GM19351 (cell line): ENCODE data around the gene KCNT1.

Source experiments
- ATAC-seq: cut with Tn5 transposase; IDR thresholded peaks from one replicate; pipeline ENCODE4 v1.9.1; 2021; ENCODE audit warnings: mild to moderate bottlenecking, moderate library complexity; ENCODE audit not compliant: unreplicated experiment

The KCNT1 gene

DNA sequence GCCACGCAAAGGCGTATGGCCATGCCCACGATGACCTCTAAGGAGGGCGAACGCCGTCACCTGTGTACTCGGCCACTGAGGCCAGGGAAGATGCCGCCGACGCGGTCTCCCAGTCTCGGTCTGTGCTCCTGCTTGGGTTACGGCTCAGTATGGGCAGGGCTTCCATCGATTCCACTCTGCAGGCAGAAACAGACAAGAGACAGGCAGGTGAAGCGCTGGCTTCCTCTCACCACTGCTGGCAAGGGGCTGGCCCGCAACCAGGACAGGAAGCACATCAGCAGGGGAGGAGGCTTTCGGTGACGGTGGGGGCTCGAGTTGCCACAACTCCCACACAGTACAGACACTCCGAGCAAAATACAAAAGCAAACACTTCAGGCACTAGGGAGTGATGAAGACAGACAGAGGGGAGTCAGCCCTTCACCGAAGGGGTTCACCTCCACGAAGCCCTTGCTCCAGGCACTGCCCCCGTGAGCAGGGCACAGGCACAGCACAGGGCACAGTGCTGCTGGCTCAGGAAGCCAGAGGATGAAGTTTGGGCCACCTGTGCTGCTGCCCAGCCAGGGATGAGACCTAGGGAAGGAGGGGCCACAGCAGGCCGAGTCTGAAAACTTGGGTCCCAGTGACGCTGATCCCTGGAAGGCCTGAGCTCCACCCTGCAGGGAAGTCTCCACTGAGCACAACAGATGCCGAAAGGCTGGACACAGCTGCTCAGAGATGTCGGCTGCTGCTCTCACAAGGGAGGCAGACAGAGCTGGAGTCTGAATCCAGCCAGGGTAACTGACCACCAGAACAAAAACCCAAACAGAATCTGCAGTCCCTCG is 114.1 kb downstream of the KCNT1 start:
- ATAC-seq: no peak

GRCh38 chr9:135816651-135816970 is 114.6 kb downstream of the KCNT1 start:
- ATAC-seq: no peak

DNA sequence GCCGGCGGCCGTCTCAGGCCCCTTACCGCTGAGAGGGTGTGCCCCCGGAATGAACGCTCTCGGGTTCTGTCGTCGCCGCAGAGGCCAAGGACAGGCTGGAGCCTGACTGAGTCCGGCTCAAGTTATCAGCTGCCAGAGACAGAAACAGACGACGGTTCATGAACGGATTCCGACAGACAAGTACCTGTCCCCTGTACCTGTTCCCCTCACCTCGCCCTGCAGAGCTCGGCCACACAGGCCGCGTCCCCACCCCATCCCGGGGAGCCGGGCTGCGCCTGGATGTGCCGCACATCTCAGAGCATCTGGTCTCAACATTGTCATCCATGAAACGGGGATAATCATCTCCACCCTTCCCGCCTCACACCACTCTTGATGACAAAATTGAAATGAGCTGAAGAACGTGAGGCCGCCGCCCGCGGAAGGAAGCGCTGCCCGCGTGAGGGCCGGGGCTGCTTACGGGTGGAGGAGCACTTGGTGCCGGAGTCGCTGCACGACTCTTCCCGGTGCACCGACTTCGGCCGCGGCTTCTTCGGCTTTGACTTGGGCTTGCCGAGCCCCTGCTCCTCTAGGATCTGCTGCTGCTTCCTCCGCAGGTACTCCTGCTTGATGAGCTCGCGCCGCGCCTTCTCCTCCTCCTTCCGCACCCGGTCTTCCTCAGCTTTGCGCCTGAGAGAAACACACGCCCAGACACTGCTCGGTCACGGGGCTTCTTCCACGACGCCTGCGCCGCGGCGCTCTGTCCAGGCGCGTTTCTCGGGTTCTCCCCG is 116.1 kb downstream of the KCNT1 start:
- ATAC-seq: no peak

DNA sequence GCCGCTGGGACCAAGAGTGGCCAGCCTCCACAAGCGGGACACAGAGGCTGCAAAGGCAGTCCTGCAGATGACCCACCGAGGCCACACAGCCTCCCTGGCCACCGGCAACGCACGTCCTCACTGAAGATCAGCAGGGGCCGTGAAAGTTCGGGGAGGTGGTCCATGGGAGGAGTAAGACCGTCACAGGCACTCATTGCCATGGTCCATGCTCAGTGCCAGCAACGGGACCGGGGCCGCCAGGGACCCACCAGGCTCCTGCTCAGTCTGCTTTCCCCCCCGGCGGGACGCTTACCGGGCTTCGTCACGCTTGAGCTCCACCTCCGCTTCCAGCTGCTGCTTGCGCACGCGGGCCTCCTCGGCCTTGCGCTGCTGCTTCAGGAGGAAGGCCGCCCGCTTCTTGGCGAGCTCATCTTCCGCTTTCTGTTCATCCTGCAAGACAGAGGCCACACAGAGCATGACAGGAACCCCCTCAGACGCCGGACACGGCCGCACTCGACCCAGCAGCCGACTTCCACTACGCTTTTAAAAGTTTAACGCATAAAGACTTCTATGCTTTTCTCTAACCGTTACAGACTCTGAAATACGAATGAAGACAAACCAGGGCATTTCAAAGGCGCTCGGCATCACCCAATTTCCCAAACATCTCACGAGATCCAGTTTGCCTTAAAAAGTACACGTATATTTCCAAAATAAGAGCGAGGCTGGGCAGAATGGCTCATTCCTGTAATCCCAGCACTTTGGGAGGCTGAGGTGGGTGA is 116.9 kb downstream of the KCNT1 start:
- no peak for ATAC-seq

- ATAC-seq: no peak
Measured at GRCh38 chr9:135819905-135820304, 117.9 kb downstream of the KCNT1 start.

GRCh38 chr9:135820661-135821060 is 118.7 kb downstream of the KCNT1 start:
- ATAC-seq: no peak

DNA sequence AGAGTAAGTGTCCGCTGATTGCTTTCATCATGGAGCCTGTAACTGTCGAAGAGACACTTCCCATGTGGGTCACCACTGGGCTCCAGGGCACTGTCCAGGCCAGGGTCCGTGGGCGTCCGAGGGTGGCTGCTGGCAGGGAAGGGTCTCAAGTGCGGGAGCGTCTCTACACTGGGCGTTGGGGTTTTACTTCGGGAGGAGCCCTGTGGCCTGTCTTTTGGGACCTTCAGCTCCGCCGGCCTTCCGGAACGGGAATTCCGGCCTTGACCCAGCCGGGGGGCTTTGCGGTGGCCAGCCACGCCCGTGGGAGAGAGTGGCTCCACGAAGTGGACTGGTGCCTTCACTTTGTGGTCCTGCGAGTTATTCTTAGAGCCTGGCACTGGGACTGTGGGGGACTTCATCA is 119.1 kb downstream of the KCNT1 start:
- ATAC-seq: no peak

DNA sequence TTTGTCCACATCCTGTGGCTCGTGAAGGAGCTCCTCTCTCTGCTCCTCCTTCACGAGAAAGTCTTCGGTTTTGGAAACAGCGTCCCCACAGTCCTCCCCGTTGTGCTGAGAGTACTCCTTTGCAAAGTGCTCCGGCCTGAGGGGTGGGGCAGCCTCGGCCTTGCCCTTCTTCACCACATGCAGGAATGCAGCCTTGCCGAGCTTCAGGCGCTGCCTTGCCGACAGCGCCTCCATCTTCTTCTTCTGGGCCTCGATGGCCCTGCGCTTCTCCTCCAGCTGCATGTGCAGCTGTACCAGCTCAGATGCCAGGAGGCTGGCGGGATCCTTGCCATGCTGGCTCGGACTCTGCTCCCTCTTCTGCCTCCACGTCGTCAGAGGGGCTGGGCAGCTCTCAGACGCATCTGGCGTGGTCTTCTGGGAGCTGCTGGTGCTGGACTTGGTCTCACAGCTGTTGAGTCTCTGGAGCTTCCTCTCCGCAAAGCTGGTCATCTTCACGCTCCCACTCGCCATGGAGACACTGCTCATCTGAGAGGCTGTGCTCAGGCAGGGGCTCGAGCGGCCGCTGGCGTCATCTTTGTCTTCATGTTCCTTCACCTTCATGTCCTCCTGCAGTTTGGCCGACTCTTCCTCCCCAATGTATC is 119.9 kb downstream of the KCNT1 start:
- no peak for ATAC-seq

- no peak for ATAC-seq
Measured at GRCh38 chr9:135822374-135822755, 120.4 kb downstream of the KCNT1 start.

DNA sequence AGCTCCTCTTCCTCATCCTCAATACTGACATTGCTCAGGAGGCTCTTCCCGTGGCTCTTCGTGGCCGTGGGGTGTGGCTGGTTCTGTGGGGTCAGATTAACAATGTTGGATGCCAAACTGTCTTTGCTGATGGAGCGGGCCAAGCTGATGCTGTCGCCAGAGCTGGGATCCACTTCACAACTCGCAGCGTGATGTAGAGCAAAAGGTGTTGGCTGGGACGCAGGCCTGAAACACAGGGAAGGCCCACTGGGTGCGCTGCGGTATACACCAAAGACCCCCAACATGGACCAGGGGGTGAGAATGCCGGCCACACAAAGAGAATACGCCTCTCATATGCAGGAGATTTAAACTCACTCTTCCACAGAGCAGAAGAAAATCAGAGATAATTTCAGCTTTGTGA is 121.1 kb downstream of the KCNT1 start:
- ATAC-seq: no peak

GRCh38 chr9:135825435-135826187 is 123.6 kb downstream of the KCNT1 start:
- ATAC-seq: no peak

DNA sequence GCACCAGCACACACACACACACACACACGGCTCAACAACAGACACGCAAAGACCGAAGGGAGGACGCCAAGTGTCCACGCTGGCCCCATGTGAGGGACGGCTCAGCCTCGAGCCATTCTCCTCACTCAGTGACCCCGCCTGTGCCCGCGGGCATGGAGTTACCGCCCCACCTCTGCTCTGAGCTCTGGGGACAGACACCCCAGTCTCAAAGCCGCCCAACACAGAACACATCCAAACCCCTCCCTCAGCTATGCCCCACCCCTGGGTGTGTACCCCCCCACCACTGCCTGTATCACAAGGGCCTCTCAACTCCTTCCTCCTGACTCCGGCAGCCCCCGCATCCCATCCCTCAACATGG is 124.2 kb downstream of the KCNT1 start:
- no peak for ATAC-seq

GRCh38 chr9:135827301-135827700 is 125.3 kb downstream of the KCNT1 start:
- no peak for ATAC-seq

GRCh38 chr9:135827866-135828580 is 126.0 kb downstream of the KCNT1 start:
- no peak for ATAC-seq

GRCh38 chr9:135828656-135829055 is 126.7 kb downstream of the KCNT1 start:
- ATAC-seq: no peak

DNA sequence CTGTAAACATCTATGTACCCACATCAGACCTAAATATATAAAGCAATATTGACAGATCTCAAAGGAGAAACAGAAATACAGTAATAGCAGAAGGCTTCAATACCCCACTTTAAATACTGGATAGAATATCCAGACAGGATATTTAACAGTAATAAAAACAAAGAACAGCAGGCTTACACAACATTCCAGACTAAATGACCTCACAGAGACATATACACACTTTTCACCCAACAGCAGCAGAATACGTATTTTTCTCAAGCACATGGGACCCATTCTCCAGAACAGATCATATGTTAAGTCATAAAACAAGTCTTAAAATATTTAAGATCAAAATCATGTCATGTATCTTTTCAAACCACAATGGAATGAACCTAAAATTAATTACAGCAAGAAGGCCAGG is 128.5 kb downstream of the KCNT1 start:
- no peak for ATAC-seq

DNA sequence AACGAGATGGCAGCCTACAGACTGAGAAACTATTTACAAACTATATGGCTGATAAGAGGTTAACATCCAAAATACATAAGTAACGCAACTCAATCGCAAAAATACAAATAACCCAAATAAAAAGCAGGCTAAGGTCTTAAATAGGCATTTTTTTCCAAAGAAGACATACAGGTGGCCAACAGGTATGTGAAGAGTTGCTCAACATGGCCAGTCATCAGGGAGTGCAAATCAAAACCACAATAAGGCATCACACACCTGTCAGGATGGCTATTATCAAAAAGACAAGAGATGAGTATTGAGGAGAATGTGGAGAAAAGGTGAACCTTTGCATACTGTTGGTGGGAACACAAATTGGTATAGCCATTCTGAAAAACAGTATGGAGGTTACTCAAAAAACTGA is 131.9 kb downstream of the KCNT1 start:
- no peak for ATAC-seq

DNA sequence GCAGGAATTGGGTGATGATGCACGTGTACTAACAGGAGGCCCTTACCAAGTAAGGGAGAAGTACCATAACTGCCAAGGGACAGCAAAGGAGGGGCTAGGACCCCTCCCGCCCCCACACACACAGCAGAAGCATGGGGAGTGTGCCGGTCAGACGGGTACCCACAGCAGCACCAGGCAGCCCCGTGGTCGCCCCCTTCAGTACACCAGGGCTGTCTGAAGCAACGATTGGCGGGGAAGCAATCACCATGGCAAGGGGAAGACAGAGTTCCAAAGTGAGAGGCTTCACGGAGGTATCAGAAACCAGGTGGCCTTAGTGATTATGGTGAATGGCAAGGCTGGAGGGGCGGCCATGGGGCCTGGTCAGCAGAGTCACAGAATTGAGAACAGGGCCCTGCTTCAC is 133.1 kb downstream of the KCNT1 start:
- ATAC-seq: no peak

- ATAC-seq: no peak
Measured at GRCh38 chr9:135839516-135839915, 137.5 kb downstream of the KCNT1 start.

- no peak for ATAC-seq
Measured at GRCh38 chr9:135840107-135840506, 138.1 kb downstream of the KCNT1 start.
